Skeletal muscle satellite cell (primary cell): ENCODE measurements around the gene MLLT10.

Experiments used
- H3K27me3 ChIP-seq: 2 replicates; pipeline ENCODE4 v1.7.0; 2013; ENCODE audit warnings: low read length; ENCODE audit not compliant: control insufficient read depth, insufficient read depth
- H3K36me3 ChIP-seq: 2 replicates; pipeline ENCODE4 v1.7.0; 2013; ENCODE audit warnings: mild to moderate bottlenecking, control low read depth, low read length; ENCODE audit not compliant: insufficient read depth
- H3K4me1 ChIP-seq: 2 replicates; pipeline ENCODE4 v1.7.0; 2013; ENCODE audit warnings: low read length; ENCODE audit not compliant: control insufficient read depth, insufficient read depth
- H3K4me2 ChIP-seq: 2 replicates; pipeline ENCODE4 v1.7.0; 2013; ENCODE audit warnings: mild to moderate bottlenecking, low read length
- H3K4me3 ChIP-seq: 2 replicates; pipeline ENCODE4 v1.7.0; 2013; ENCODE audit warnings: low read length
- H3K9ac ChIP-seq: 2 replicates; pipeline ENCODE4 v1.7.0; 2013; ENCODE audit warnings: mild to moderate bottlenecking, low read depth, low read length, moderate library complexity
- H3K9me3 ChIP-seq: replicated peaks from 2 replicates; pipeline ENCODE4 v1.7.0; 2013; ENCODE audit warnings: mild to moderate bottlenecking, control low read depth, low read length

Gene MLLT10

GRCh38 chr10:21513405-21513788 lies 20.6 kb upstream of the MLLT10 start:
- H3K9ac ChIP-seq: no peak overlapping the region
- H3K4me3 ChIP-seq: no peak overlapping the region
- H3K9me3 ChIP-seq: no peaks in the 10 kb centered on the region
- no peak overlapping the region for H3K4me2 ChIP-seq
- no peaks in the 10 kb centered on the region for H3K36me3 ChIP-seq
- H3K27me3 ChIP-seq: peaks cover 3% of the 10 kb centered on the region
- peaks cover 16% of the 10 kb centered on the region for H3K4me1 ChIP-seq

GRCh38 chr10:21514129-21514817 lies 19.8 kb upstream of the MLLT10 start:
- Histone ChIP-seq H3K4me3 (no peak overlapping the region), H3K27me3 (peaks cover 3% of the 10 kb centered on the region), H3K9me3 (no peaks in the 10 kb centered on the region), H3K9ac (no peak overlapping the region), H3K4me1 (peaks cover 16% of the 10 kb centered on the region), H3K4me2 (no peak overlapping the region), H3K36me3 (no peaks in the 10 kb centered on the region)

GRCh38 chr10:21514818-21515351 lies 19.1 kb upstream of the MLLT10 start:
- no peak overlapping the region for H3K9ac ChIP-seq
- no peaks in the 10 kb centered on the region for H3K9me3 ChIP-seq
- H3K4me2 ChIP-seq: no peak overlapping the region
- H3K36me3 ChIP-seq: no peaks in the 10 kb centered on the region
- peaks cover 20% of the 10 kb centered on the region for H3K4me1 ChIP-seq
- H3K4me3 ChIP-seq: no peak overlapping the region
- H3K27me3 ChIP-seq: peaks cover 3% of the 10 kb centered on the region

GRCh38 chr10:21515361-21516241 lies 18.4 kb upstream of the MLLT10 start:
- no peaks in the 10 kb centered on the region for H3K9me3 ChIP-seq
- no peaks in the 10 kb centered on the region for H3K36me3 ChIP-seq
- no peak overlapping the region for H3K9ac ChIP-seq
- peak overlapping the region; percentile 92 for H3K4me2 ChIP-seq
- H3K27me3 ChIP-seq: peaks cover 3% of the 10 kb centered on the region
- peaks cover 20% of the 10 kb centered on the region for H3K4me1 ChIP-seq
- H3K4me3 ChIP-seq: peak overlapping the region; percentile 85

GRCh38 chr10:21516242-21517131 lies 17.5 kb upstream of the MLLT10 start:
- Histone ChIP-seq H3K9me3 (no peaks in the 10 kb centered on the region), H3K4me3 (peak overlapping the region; percentile 85), H3K36me3 (no peaks in the 10 kb centered on the region), H3K9ac (peak overlapping the region; percentile 51), H3K27me3 (peaks cover 3% of the 10 kb centered on the region), H3K4me1 (peaks cover 20% of the 10 kb centered on the region), H3K4me2 (peak overlapping the region; percentile 92)

GRCh38 chr10:21517134-21518031 lies 16.6 kb upstream of the MLLT10 start:
- Histone ChIP-seq H3K9me3 (no peaks in the 10 kb centered on the region), H3K27me3 (peaks cover 3% of the 10 kb centered on the region), H3K4me3 (peak overlapping the region; percentile 85), H3K4me1 (peaks cover 20% of the 10 kb centered on the region), H3K9ac (peak overlapping the region; percentile 78), H3K4me2 (peak overlapping the region; percentile 92), H3K36me3 (no peaks in the 10 kb centered on the region)

- Histone ChIP-seq H3K4me1 (peaks cover 20% of the 10 kb centered on the region), H3K4me3 (peak overlapping the region; percentile 85), H3K4me2 (peak overlapping the region; percentile 92), H3K27me3 (no peaks in the 10 kb centered on the region), H3K9me3 (no peaks in the 10 kb centered on the region), H3K9ac (peak overlapping the region; percentile 78), H3K36me3 (no peaks in the 10 kb centered on the region)
These were observed 15.8 kb upstream of the MLLT10 start for GRCh38 chr10:21518149-21518640.

- Histone ChIP-seq H3K4me1 (peaks cover 23% of the 10 kb centered on the region), H3K27me3 (no peaks in the 10 kb centered on the region), H3K36me3 (no peaks in the 10 kb centered on the region), H3K9ac (peak overlapping the region; percentile 78), H3K4me3 (peak overlapping the region; percentile 85), H3K9me3 (no peaks in the 10 kb centered on the region), H3K4me2 (peak overlapping the region; percentile 92)
These were observed 15.2 kb upstream of the MLLT10 start for GRCh38 chr10:21518641-21519396.

- Histone ChIP-seq H3K4me3 (peak overlapping the region; percentile 85), H3K27me3 (no peaks in the 10 kb centered on the region)
These were observed 14.6 kb upstream of the MLLT10 start for GRCh38 chr10:21519397-21519933.

More at GRCh38 chr10:21519397-21519933, 14.6 kb upstream of the MLLT10 start:
- peaks cover 28% of the 10 kb centered on the region for H3K4me1 ChIP-seq
- H3K36me3 ChIP-seq: no peaks in the 10 kb centered on the region
- H3K4me2 ChIP-seq: peak overlapping the region; percentile 92
- peak overlapping the region; percentile 78 for H3K9ac ChIP-seq
- no peaks in the 10 kb centered on the region for H3K9me3 ChIP-seq
